ENCODE results near the gene GP9.

GRCh38 chr3:129095285-129095684 lies 34.7 kb downstream of the GP9 start:
- TF ChIP-seq CTCF (IDR thresholded peaks at IDR 0.05) = no peak
- TF ChIP-seq POLR2A (IDR thresholded peaks at IDR 0.05) = no peak

Data from testis (tissue), 2 donors.